ENCODE measurements around the gene PARVA. TPM values are rescaled to one million over a fixed set of nuclear protein-coding genes. Genes with fewer than 3 reads are reported as not detected.

PARVA gene
- total RNA-seq, 2 experiments from 2014 or later = 0.04 TPM; not detected in 1

GRCh38 chr11:12499071-12499470, 121.7 kb downstream of the PARVA start:
- H3K36me3 Mint-ChIP-seq = no peaks in the 10 kb centered on the region
- H3K27me3 Mint-ChIP-seq = peaks cover 4% of the 10 kb centered on the region
- DNase-seq = no peak
- H3K4me1 Mint-ChIP-seq = no peaks in the 10 kb centered on the region
- no peak overlapping the region for H3K27ac Mint-ChIP-seq
- no peaks in the 10 kb centered on the region for H3K9me3 Mint-ChIP-seq
- H3K4me3 Mint-ChIP-seq = no peak overlapping the region

GRCh38 chr11:12502046-12502445, 124.7 kb downstream of the PARVA start:
- Mint-ChIP-seq H3K9me3 (no peaks in the 10 kb centered on the region), H3K27ac (no peak overlapping the region), H3K4me3 (no peak overlapping the region), H3K4me1 (no peaks in the 10 kb centered on the region), H3K27me3 (no peaks in the 10 kb centered on the region), H3K36me3 (no peaks in the 10 kb centered on the region)
- DNase-seq = no peak

- Mint-ChIP-seq H3K36me3 (no peaks in the 10 kb centered on the region), H3K27me3 (no peaks in the 10 kb centered on the region), H3K9me3 (no peaks in the 10 kb centered on the region), H3K27ac (no peak overlapping the region), H3K4me3 (no peak overlapping the region), H3K4me1 (no peaks in the 10 kb centered on the region)
- DNase-seq = no peak
Observed at GRCh38 chr11:12503039-12503484, 125.7 kb downstream of the PARVA start.

- H3K36me3 Mint-ChIP-seq = no peaks in the 10 kb centered on the region
- H3K4me1 Mint-ChIP-seq = no peaks in the 10 kb centered on the region
- H3K4me3 Mint-ChIP-seq = no peak overlapping the region
- no peak for DNase-seq
- no peaks in the 10 kb centered on the region for H3K9me3 Mint-ChIP-seq
- H3K27me3 Mint-ChIP-seq = no peaks in the 10 kb centered on the region
- no peak overlapping the region for H3K27ac Mint-ChIP-seq
Observed at GRCh38 chr11:12503886-12504285, 126.5 kb downstream of the PARVA start.

- no peaks in the 10 kb centered on the region for H3K9me3 Mint-ChIP-seq
- no peaks in the 10 kb centered on the region for H3K36me3 Mint-ChIP-seq
- no peak overlapping the region for H3K4me3 Mint-ChIP-seq
- no peaks in the 10 kb centered on the region for H3K27me3 Mint-ChIP-seq
- DNase-seq = no peak
- no peaks in the 10 kb centered on the region for H3K4me1 Mint-ChIP-seq
- no peak overlapping the region for H3K27ac Mint-ChIP-seq
Observed at GRCh38 chr11:12505183-12505582, 127.8 kb downstream of the PARVA start.

GRCh38 chr11:12506404-12506921, 129.1 kb downstream of the PARVA start:
- DNase-seq = no peak

GRCh38 chr11:12507391-12507790, 130.0 kb downstream of the PARVA start:
- no peaks in the 10 kb centered on the region for H3K9me3 Mint-ChIP-seq
- no peak for DNase-seq
- H3K36me3 Mint-ChIP-seq = no peaks in the 10 kb centered on the region
- no peak overlapping the region for H3K4me3 Mint-ChIP-seq
- no peaks in the 10 kb centered on the region for H3K4me1 Mint-ChIP-seq
- no peaks in the 10 kb centered on the region for H3K27me3 Mint-ChIP-seq
- H3K27ac Mint-ChIP-seq = no peak overlapping the region

More at GRCh38 chr11:12506404-12506921, 129.1 kb downstream of the PARVA start:
- H3K4me1 Mint-ChIP-seq = no peaks in the 10 kb centered on the region
- H3K9me3 Mint-ChIP-seq = no peaks in the 10 kb centered on the region
- H3K36me3 Mint-ChIP-seq = no peaks in the 10 kb centered on the region
- no peak overlapping the region for H3K27ac Mint-ChIP-seq
- no peaks in the 10 kb centered on the region for H3K27me3 Mint-ChIP-seq
- H3K4me3 Mint-ChIP-seq = no peak overlapping the region

GRCh38 chr11:12508151-12508751, 130.9 kb downstream of the PARVA start:
- Mint-ChIP-seq H3K27me3 (no peaks in the 10 kb centered on the region), H3K36me3 (no peaks in the 10 kb centered on the region), H3K4me3 (no peak overlapping the region), H3K9me3 (no peaks in the 10 kb centered on the region), H3K27ac (no peak overlapping the region), H3K4me1 (no peaks in the 10 kb centered on the region)
- DNase-seq = no peak

- H3K4me1 Mint-ChIP-seq = no peaks in the 10 kb centered on the region
- no peaks in the 10 kb centered on the region for H3K27me3 Mint-ChIP-seq
- no peaks in the 10 kb centered on the region for H3K36me3 Mint-ChIP-seq
- H3K9me3 Mint-ChIP-seq = no peaks in the 10 kb centered on the region
- H3K4me3 Mint-ChIP-seq = no peak overlapping the region
- H3K27ac Mint-ChIP-seq = no peak overlapping the region
- DNase-seq = no peak
Observed at GRCh38 chr11:12509371-12509770, 132.0 kb downstream of the PARVA start.

GRCh38 chr11:12512132-12512531, 134.8 kb downstream of the PARVA start:
- H3K4me3 Mint-ChIP-seq = no peak overlapping the region
- H3K4me1 Mint-ChIP-seq = no peaks in the 10 kb centered on the region

GRCh38 chr11:12512826-12513395, 135.5 kb downstream of the PARVA start:
- no peaks in the 10 kb centered on the region for H3K9me3 Mint-ChIP-seq

More at GRCh38 chr11:12512132-12512531, 134.8 kb downstream of the PARVA start:
- no peaks in the 10 kb centered on the region for H3K9me3 Mint-ChIP-seq
- DNase-seq = no peak
- H3K27me3 Mint-ChIP-seq = no peaks in the 10 kb centered on the region
- no peaks in the 10 kb centered on the region for H3K36me3 Mint-ChIP-seq
- H3K27ac Mint-ChIP-seq = no peak overlapping the region

GRCh38 chr11:12516387-12517105, 139.2 kb downstream of the PARVA start:
- DNase-seq = no peak
- Mint-ChIP-seq H3K4me3 (no peak overlapping the region), H3K9me3 (no peaks in the 10 kb centered on the region), H3K36me3 (no peaks in the 10 kb centered on the region), H3K27ac (no peak overlapping the region), H3K4me1 (no peaks in the 10 kb centered on the region), H3K27me3 (no peaks in the 10 kb centered on the region)

More at GRCh38 chr11:12512826-12513395, 135.5 kb downstream of the PARVA start:
- Mint-ChIP-seq H3K27me3 (no peaks in the 10 kb centered on the region), H3K4me1 (no peaks in the 10 kb centered on the region), H3K4me3 (no peak overlapping the region), H3K36me3 (no peaks in the 10 kb centered on the region), H3K27ac (no peak overlapping the region)
- DNase-seq = no peak

- no peak for DNase-seq
- H3K27ac Mint-ChIP-seq = no peak overlapping the region
- no peaks in the 10 kb centered on the region for H3K36me3 Mint-ChIP-seq
- H3K4me1 Mint-ChIP-seq = no peaks in the 10 kb centered on the region
- no peaks in the 10 kb centered on the region for H3K9me3 Mint-ChIP-seq
- no peaks in the 10 kb centered on the region for H3K27me3 Mint-ChIP-seq
- no peak overlapping the region for H3K4me3 Mint-ChIP-seq
Observed at GRCh38 chr11:12517306-12517705, 139.9 kb downstream of the PARVA start.

- Mint-ChIP-seq H3K27ac (no peak overlapping the region), H3K4me1 (no peaks in the 10 kb centered on the region), H3K9me3 (no peaks in the 10 kb centered on the region), H3K36me3 (no peaks in the 10 kb centered on the region), H3K27me3 (no peaks in the 10 kb centered on the region), H3K4me3 (no peak overlapping the region)
- DNase-seq = no peak
Observed at GRCh38 chr11:12517741-12518140, 140.4 kb downstream of the PARVA start.

GRCh38 chr11:12518606-12519385, 141.4 kb downstream of the PARVA start:
- Mint-ChIP-seq H3K9me3 (no peaks in the 10 kb centered on the region), H3K27ac (no peak overlapping the region), H3K36me3 (no peaks in the 10 kb centered on the region), H3K4me3 (no peak overlapping the region), H3K4me1 (no peaks in the 10 kb centered on the region), H3K27me3 (no peaks in the 10 kb centered on the region)
- no peak for DNase-seq

Measured in activated naive CD8-positive, alpha-beta T cell treated with anti-CD3 and anti-CD28 coated beads for 36 hours (primary cell).